Heart left ventricle (tissue), 16 donors: ENCODE results near the gene DIS3L2. TPM values are rescaled to one million over a fixed set of nuclear protein-coding genes. Genes with fewer than 3 reads are reported as not detected.

ENCODE experiments used
- ATAC-seq, 4 donors: fragments of 200-7000 bp; cut with Tn5 transposase; one replicate each; pipeline ENCODE4 v1.9.1; 2020 to 2022; ENCODE audit warnings: moderate library complexity in 4 of 4, mild to moderate bottlenecking in 3 of 4, moderate number of reproducible peaks in 1 of 4
- DNase-seq, 5 donors: peaks; one replicate each; pipeline ENCODE4 v3.0.0-alpha.2; 2020
- H3K27ac ChIP-seq, 12 donors: fragments of 200-600 bp; sonication (generic) in 4 of 12; one replicate each; pipeline versions ENCODE4 v1.5.0 to v1.8.0; 2016 to 2022; ENCODE audit warnings: mild to moderate bottlenecking in 2 of 12
- H3K27me3 ChIP-seq, 9 donors: fragments of 200-600 bp; sonication (generic) in 2 of 9; one replicate each; pipeline versions ENCODE4 v1.5.1 to v1.8.0; 2016 to 2022; ENCODE audit warnings: mild to moderate bottlenecking in 3 of 9
- H3K36me3 ChIP-seq, 9 donors: fragments of 200-600 bp; sonication (generic) in 2 of 9; one replicate each; pipeline versions ENCODE4 v1.5.0 to v1.8.0; 2018 to 2022; ENCODE audit warnings: mild to moderate bottlenecking in 2 of 9
- H3K4me1 ChIP-seq, 12 donors: fragments of 200-600 bp; sonication (generic) in 4 of 12; one replicate each; pipeline versions ENCODE4 v1.5.0 to v1.8.0; 2016 to 2022; ENCODE audit warnings: mild to moderate bottlenecking in 3 of 12
- H3K4me3 ChIP-seq, 12 donors: fragments of 200-600 bp; sonication (generic) in 4 of 12; one replicate each; pipeline versions ENCODE4 v1.5.0 to v1.8.0; 2017 to 2022; ENCODE audit warnings: mild to moderate bottlenecking in 9 of 12, moderate library complexity in 4 of 12
- H3K9me3 ChIP-seq, 12 donors: fragments of 200-600 bp; sonication (generic) in 4 of 12; one replicate each; pipeline versions ENCODE4 v1.5.0 to v1.8.0; 2016 to 2022; ENCODE audit warnings: mild to moderate bottlenecking in 1 of 12
- POLR2A ChIP-seq, 2 donors: fragments of 450-650 bp; IDR thresholded peaks; one replicate each; pipeline ENCODE4 v1.6.1; 2017; ENCODE audit warnings: antibody characterized with exemption in 2 of 2, mild to moderate bottlenecking in 2 of 2, moderate library complexity in 2 of 2
- WGBS, 4 donors: extraction: QIAGEN DNeasy Blood & Tissue Kit in 2 of 4; methylation state at CpG; one replicate each; pipeline versions ENCODE4 v1.1.5 to v1.1.7; 2013 to 2018; 5-methylcytosine and 5-hydroxymethylcytosine counted together
- intact Hi-C, 10 donors: fragments of 100-400 bp; cut with DNase I; formaldehyde crosslinking; loops; one replicate each; pipeline versions ENCODE4 v1.11.1 to v1.14.2; 2022
- polyA plus RNA-seq, 2 donors: library from polyadenylated mRNA; stranded (reverse); fragments of 200-250 nt; gene quantifications; one replicate each; pipeline ENCODE4 v1.2.3, GENCODE V29; 2013
- total RNA-seq, 9 donors: library from RNA; depleted of rRNA in 2 of 9; stranded (reverse); fragments of >200 nt in 2 of 9; fragmentation: NEBNext Ultra II Directional in 3 of 9; extraction: Animal tissue kit (Norgen Biotek cat#: 25700) in 3 of 9; gene quantifications; one replicate each; pipeline versions ENCODE4 v1.1.0 to v1.2.4, GENCODE V29; 2016 to 2023
- TF ChIP-seq, protein P1 (sequence below), 12 donors: fragments of 200-600 bp; sonication (generic) in 4 of 12; IDR thresholded peaks; one replicate each; pipeline versions ENCODE4 v1.5.0 to v1.8.0; 2018 to 2022; ENCODE audit warnings: antibody characterized with exemption in 12 of 12, mild to moderate bottlenecking in 5 of 12
- donor health status: ischemic (EF 13 %, LVEDD 7.1; RV severe dilation, severe dysfunction).
- donor health status: healthy with polysubstance abuse.
- donor health status: DM: no; HTN: yes; CAD: no.
- donor health status: DM: no; HTN: no; CAD: no.
- donor health status: ischemic (EF 25% LVEDD 6.9; RV normal size, moderate dysfunction).
- donor health status: ischemic (EF 25% LVEDD 5.7; RV mildly dilated, moderate dysfunction).
- donor health status: healthy.
- donor health status: DM: yes; HTN: yes; CAD: no.
- donor health status: ischemic (EF 35%, LVEDD 5.7; RV mildly dilated, moderate dysfunction).
- donor health status: nonischemic (EF 11% LVEDD 7.7; RV severe dilation, severe dysfunction).
- donor health status: DM: yes; HTN: yes; CAD: no.
- donor health status: PGD.
- donor health status: ischemic (EF 29% LVEDD 5.4; RV normal size, mild dysfunction).
- donor health status: nonischemic (EF 23%, LVEDD 6.1; RV moderate dilation, normal function).

Gene DIS3L2
- total and polyA plus RNA-seq, 11 donors: 12.4 to 27.3 (median 21.8) TPM

DNA sequence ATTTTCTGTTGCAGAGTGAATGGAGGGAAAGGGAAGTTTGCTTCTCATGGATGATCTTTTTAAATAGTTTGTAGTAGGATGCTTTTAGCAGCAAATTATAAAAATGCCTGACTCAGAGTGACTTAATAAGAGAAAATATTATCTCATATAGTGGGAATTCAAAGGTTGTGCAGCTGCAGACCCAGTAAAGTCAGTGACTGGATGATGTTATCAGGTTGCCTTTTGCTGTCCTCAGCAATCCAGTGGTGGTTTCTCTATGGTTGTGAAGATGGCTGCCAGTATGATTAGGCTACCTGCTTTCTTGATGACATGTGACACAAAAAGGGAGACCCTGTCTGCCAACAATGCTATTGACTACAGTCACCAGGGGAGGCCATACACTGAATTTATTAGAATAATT is 184.8 kb downstream of the DIS3L2 start:
- no peaks in the 10 kb centered on the region for H3K27me3 ChIP-seq
- H3K36me3 ChIP-seq: peaks cover 0 to 17% (median 0%) of the 10 kb centered on the region in 9 donors
- DNase-seq: no peak
- no peaks in the 10 kb centered on the region for H3K4me1 ChIP-seq
- no peaks in the 10 kb centered on the region for H3K9me3 ChIP-seq
- ATAC-seq: no peak
- TF ChIP-seq, protein P1, sequence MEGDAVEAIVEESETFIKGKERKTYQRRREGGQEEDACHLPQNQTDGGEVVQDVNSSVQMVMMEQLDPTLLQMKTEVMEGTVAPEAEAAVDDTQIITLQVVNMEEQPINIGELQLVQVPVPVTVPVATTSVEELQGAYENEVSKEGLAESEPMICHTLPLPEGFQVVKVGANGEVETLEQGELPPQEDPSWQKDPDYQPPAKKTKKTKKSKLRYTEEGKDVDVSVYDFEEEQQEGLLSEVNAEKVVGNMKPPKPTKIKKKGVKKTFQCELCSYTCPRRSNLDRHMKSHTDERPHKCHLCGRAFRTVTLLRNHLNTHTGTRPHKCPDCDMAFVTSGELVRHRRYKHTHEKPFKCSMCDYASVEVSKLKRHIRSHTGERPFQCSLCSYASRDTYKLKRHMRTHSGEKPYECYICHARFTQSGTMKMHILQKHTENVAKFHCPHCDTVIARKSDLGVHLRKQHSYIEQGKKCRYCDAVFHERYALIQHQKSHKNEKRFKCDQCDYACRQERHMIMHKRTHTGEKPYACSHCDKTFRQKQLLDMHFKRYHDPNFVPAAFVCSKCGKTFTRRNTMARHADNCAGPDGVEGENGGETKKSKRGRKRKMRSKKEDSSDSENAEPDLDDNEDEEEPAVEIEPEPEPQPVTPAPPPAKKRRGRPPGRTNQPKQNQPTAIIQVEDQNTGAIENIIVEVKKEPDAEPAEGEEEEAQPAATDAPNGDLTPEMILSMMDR (IDR thresholded peaks at IDR 0.05): no peak
- no peak for TF ChIP-seq POLR2A (IDR thresholded peaks at IDR 0.05)
- no peak overlapping the region for H3K27ac ChIP-seq
- intact Hi-C loops: loop anchor here in 3 of 10 donors (10.0 kb wide), 1 partner anchor 179 kb away; no protein-coding TSS in a partner anchor
- no peak overlapping the region for H3K4me3 ChIP-seq

DNA sequence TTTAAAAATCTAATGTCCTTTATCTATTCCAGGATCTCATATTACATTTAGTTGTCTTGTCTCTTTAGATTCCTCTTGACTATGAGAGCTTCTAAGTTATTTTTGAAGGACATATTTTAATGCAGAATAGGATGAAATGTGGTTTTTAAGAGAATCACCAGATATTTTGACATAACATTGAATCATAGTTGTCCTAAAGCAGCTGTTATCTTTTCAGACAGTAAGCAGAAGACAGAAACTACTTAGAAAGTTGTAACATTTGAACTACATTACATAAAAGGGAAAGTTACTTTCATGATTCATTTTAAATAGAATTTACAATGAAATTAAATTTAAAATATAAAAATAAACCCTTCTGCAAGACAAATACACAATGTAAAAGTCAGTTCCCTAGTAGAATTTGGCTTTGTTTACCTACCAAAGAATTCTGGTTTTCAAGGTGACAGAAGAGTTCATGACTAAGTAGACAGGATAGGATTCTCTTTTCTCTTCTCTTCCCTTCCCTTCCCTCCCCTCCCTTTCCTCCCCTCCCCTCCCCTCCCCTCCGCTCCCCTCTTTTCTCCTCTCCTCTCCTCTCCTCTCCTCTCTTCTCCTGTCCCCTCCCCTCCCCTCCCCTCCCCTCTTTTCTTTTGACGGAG is 186.0 kb downstream of the DIS3L2 start:
- TF ChIP-seq, protein P1 (IDR thresholded peaks at IDR 0.05): no peak
- TF ChIP-seq POLR2A (IDR thresholded peaks at IDR 0.05): no peak
- 93 to 97% (median 95%) methylated on average over 2 of the region's 2 CpGs for WGBS, 4 donors
- no peaks in the 10 kb centered on the region for H3K4me1 ChIP-seq
- H3K4me3 ChIP-seq: no peak overlapping the region
- DNase-seq (no peak), ATAC-seq (no peak)
- intact Hi-C loops: loop anchor here in 3 of 10 donors (10.0 kb wide), 1 partner anchor 177 kb away; no protein-coding TSS in a partner anchor
- H3K36me3 ChIP-seq: peaks cover 0 to 17% (median 0%) of the 10 kb centered on the region in 9 donors
- H3K27me3 ChIP-seq: no peaks in the 10 kb centered on the region
- H3K9me3 ChIP-seq: no peaks in the 10 kb centered on the region
- H3K27ac ChIP-seq: no peak overlapping the region

DNA sequence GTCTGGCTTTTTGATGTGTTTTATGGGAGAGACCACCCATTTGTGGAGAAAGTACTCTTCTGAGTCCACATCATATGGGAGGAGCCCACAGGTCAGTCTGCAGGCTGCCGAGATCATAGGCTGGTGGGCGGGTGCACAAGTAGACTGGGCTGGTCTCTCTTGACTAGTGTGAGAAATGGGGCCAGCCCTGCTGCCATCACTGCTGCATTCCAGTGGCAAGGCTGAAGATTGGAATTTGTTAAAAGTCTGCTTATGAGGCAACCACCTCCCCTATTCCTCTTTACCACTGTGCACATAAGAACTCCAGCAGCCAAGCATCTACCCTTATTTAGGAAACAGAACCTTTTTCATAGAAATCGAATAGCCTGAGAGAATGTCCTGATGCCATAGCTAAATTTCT is 200.7 kb downstream of the DIS3L2 start:
- no peaks in the 10 kb centered on the region for H3K27me3 ChIP-seq
- H3K4me3 ChIP-seq: no peak overlapping the region
- WGBS, 4 donors: 95 to 98% (median 96%) methylated on average over 3 of the region's 3 CpGs
- intact Hi-C loops: no loop called here
- DNase-seq: no peak
- no peak for ATAC-seq
- no peak overlapping the region for H3K27ac ChIP-seq
- H3K36me3 ChIP-seq: peaks cover 0 to 45% (median 26%) of the 10 kb centered on the region in 9 donors
- H3K9me3 ChIP-seq: no peaks in the 10 kb centered on the region
- TF ChIP-seq POLR2A (IDR thresholded peaks at IDR 0.05): no peak
- TF ChIP-seq, protein P1 (IDR thresholded peaks at IDR 0.05): no peak
- H3K4me1 ChIP-seq: no peaks in the 10 kb centered on the region

DNA sequence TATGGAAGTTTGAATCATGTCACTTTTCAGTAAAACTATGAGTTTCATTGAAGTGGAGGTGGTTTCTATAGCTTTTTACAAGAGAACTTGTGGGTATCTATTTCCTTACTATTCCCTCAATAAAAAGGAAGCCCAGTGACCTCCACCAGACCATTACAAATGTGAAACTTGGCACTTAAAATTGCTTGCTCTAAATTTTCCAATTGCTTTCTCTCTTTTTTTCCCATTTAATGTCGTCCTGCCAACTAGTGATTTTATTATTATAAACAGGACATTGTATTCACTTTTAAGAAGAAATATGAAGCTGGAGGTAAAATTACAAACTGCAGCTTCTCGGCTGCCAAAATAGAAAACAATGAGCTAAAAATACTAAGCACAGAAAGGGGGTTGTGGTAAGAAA is 208.9 kb downstream of the DIS3L2 start:
- H3K4me1 ChIP-seq: peaks cover 0 to 29% (median 7%) of the 10 kb centered on the region in 12 donors
- H3K27me3 ChIP-seq: no peaks in the 10 kb centered on the region
- peaks cover 0 to 8% (median 3%) of the 10 kb centered on the region in 9 donors for H3K36me3 ChIP-seq
- WGBS, 4 donors: 27 to 65% (median 48%) methylated on average over 2 of the region's 2 CpGs
- no peak overlapping the region for H3K4me3 ChIP-seq
- no peak for ATAC-seq
- no peak for DNase-seq
- TF ChIP-seq, protein P1 (IDR thresholded peaks at IDR 0.05): no peak
- TF ChIP-seq POLR2A (IDR thresholded peaks at IDR 0.05): no peak
- H3K9me3 ChIP-seq: peaks cover 0 to 10% (median 0%) of the 10 kb centered on the region in 12 donors
- intact Hi-C loops: no loop called here
- peak overlapping the region in 9 of 12 donors; percentile 3 to 61 (median 21) for H3K27ac ChIP-seq
